ENCODE measurements around the gene PACC1. TPM values are rescaled to one million over a fixed set of nuclear protein-coding genes. Genes with fewer than 3 reads are reported as not detected.

The PACC1 gene
- total and polyA plus RNA-seq, 11 donors, result 1.8 to 7.9 (median 3.1) TPM

DNA sequence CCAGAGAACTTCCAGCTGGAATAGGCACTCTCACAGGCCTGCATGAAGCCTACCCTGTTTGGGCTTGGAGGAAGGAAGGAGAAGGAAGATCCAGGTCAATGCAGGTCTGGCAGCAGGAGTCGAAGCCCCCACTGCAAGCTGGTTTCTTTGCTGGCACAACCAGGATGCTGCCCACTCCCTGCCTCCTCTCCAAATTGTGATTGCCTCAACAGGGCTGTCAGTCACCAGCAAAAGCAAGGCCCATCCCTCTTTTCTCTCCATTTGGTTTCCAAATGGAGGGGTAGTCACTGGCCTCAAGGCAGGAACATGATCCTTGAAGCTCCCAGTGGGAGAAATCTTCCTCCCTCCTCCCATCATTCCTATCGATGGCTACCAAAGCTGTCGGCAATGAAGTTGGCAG, 37.0 kb downstream of the PACC1 start:
- Histone ChIP-seq H3K27me3 (no peaks in the 10 kb centered on the region), H3K4me3 (no peak overlapping the region), H3K4me1 (no peaks in the 10 kb centered on the region), H3K36me3 (peaks cover 0 to 76% (median 26%) of the 10 kb centered on the region in 9 donors), H3K27ac (no peak overlapping the region), H3K9me3 (peaks cover 0 to 6% (median 0%) of the 10 kb centered on the region in 12 donors)
- WGBS, 4 donors, result 93 to 96% (median 95%) methylated on average over 2 to 3 of the region's 3 CpGs
- no peak for DNase-seq
- intact Hi-C loops (cut with DNase I), result loop anchor here in 1 of 10 donors (5.0 kb wide), 1 partner anchor 75 kb away; no protein-coding TSS in a partner anchor
- TF ChIP-seq, protein P1, sequence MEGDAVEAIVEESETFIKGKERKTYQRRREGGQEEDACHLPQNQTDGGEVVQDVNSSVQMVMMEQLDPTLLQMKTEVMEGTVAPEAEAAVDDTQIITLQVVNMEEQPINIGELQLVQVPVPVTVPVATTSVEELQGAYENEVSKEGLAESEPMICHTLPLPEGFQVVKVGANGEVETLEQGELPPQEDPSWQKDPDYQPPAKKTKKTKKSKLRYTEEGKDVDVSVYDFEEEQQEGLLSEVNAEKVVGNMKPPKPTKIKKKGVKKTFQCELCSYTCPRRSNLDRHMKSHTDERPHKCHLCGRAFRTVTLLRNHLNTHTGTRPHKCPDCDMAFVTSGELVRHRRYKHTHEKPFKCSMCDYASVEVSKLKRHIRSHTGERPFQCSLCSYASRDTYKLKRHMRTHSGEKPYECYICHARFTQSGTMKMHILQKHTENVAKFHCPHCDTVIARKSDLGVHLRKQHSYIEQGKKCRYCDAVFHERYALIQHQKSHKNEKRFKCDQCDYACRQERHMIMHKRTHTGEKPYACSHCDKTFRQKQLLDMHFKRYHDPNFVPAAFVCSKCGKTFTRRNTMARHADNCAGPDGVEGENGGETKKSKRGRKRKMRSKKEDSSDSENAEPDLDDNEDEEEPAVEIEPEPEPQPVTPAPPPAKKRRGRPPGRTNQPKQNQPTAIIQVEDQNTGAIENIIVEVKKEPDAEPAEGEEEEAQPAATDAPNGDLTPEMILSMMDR (IDR thresholded peaks at IDR 0.05), result no peak
- TF ChIP-seq POLR2A (IDR thresholded peaks at IDR 0.05), result no peak
- ATAC-seq, result no peak

DNA sequence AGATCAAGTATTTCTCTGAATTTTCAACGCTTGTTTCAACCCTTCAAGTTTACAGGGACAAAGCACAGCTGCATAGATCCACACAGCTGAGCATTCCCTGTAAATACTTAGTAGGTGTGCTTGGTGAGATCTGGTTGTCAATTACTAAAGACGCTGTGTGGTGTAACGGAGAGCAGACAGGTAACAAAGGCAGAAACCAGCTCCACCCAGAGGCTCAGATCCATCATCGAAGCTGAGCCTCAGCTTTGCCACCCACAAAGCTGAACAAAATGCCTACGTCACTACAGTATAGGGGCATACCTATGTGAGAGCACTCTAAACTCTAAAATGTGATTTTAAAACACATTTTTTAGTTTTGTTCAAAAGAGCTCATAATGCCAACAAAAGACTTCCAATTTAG, 38.7 kb downstream of the PACC1 start:
- TF ChIP-seq POLR2A (IDR thresholded peaks at IDR 0.05), result no peak
- TF ChIP-seq, protein P1 (IDR thresholded peaks at IDR 0.05), result no peak
- H3K4me1 ChIP-seq, result no peaks in the 10 kb centered on the region
- H3K4me3 ChIP-seq, result no peak overlapping the region
- H3K27ac ChIP-seq, result no peak overlapping the region
- ATAC-seq (no peak), DNase-seq (no peak)
- intact Hi-C loops (cut with DNase I), result loop anchor here in 1 of 10 donors (5.0 kb wide), 1 partner anchor 76 kb away; no protein-coding TSS in a partner anchor
- peaks cover 0 to 10% (median 0%) of the 10 kb centered on the region in 12 donors for H3K9me3 ChIP-seq
- H3K36me3 ChIP-seq, result peaks cover 0 to 75% (median 25%) of the 10 kb centered on the region in 9 donors
- H3K27me3 ChIP-seq, result no peaks in the 10 kb centered on the region
- 75 to 94% (median 84%) methylated on average over 5 of the region's 5 CpGs for WGBS, 4 donors

DNA sequence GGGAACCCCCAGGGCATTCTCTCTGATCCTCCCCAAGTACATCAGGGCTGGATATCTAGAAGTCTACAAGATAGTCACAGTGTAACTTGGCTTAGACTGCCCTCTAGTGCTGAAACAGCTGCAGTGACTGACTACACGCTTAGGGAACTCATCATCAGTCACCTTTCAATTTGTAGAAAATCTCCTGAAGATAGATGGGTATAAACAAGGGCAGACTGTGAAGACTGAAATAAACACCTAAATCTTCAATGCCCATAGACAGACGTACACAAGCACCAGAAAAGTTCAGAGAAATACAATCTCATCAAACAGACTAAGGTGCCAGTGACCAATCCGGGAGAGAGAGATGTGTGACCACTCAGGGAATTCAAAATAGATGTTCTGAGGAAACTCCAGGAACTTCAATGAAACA, 46.6 kb downstream of the PACC1 start:
- intact Hi-C loops (cut with DNase I), result loop anchor here (1.0 to 10.0 kb wide), 17 partner anchors 73 to 683 kb away; partner anchors contain the start of gene PPP2R5A (in 1 of the 10)
- Histone ChIP-seq H3K9me3 (peaks cover 0 to 13% (median 0%) of the 10 kb centered on the region in 12 donors), H3K4me3 (no peak overlapping the region), H3K27me3 (no peaks in the 10 kb centered on the region), H3K27ac (peak overlapping the region in 1 of 12 donors; percentile 2), H3K4me1 (peaks cover 0 to 23% (median 1%) of the 10 kb centered on the region in 12 donors), H3K36me3 (peaks cover 0 to 70% (median 30%) of the 10 kb centered on the region in 9 donors)
- 69 to 84% (median 82%) methylated on average over 3 of the region's 3 CpGs for WGBS, 4 donors
- ATAC-seq (peak; percentile 45 to 88 (median 84)), DNase-seq (peak in 3 of 5 donors; percentile 33 to 51 (median 35))
- no peak for TF ChIP-seq POLR2A (IDR thresholded peaks at IDR 0.05)
- TF ChIP-seq, protein P1 (IDR thresholded peaks at IDR 0.05), result peak; percentile 76 to 91 (median 83)

DNA sequence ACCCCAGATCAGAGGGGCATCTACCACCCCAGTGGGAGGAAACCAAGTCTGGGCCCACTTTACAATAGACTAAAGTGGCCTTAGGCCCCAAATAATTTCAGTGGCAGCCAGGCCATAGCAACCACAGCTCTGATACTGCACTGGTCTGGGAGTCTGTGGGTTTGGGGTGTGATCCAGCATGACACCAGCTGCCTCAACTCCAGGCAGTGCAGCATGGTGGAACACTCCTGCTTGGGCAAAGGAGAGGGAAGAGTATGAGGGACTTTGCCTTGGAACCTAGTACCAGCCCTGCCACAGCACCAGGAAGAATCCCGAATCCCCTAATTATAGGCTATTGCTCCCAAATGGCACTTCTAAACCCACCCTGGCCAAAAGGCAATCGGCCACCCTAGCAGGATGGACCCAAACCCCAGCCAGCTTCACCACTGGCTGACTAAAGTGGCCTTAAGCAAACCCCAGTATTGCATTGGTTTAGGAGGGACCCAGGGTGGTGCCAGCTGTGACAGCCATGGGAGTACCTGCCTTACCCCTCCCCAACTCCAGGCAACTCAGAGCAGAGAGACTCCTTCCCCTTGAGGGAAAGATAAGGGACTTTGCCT, 47.1 kb downstream of the PACC1 start:
- intact Hi-C loops (cut with DNase I), result loop anchor here (1.0 to 10.0 kb wide), 18 partner anchors 73 to 683 kb away; partner anchors contain the start of gene PPP2R5A (in 1 of the 10)
- DNase-seq, result no peak
- TF ChIP-seq POLR2A (IDR thresholded peaks at IDR 0.05), result no peak
- TF ChIP-seq, protein P1 (IDR thresholded peaks at IDR 0.05), result no peak
- Histone ChIP-seq H3K36me3 (peaks cover 0 to 70% (median 32%) of the 10 kb centered on the region in 9 donors), H3K27me3 (no peaks in the 10 kb centered on the region), H3K27ac (peak overlapping the region in 3 of 12 donors; percentile 2 to 51 (median 30)), H3K9me3 (peaks cover 0 to 8% (median 0%) of the 10 kb centered on the region in 12 donors), H3K4me1 (peaks cover 0 to 23% (median 1%) of the 10 kb centered on the region in 12 donors), H3K4me3 (no peak overlapping the region)
- peak in 2 of 4 donors; percentile 21 to 55 for ATAC-seq
- 44 to 100% (median 69%) methylated on average over 2 of the region's 2 CpGs for WGBS, 4 donors
